Cardiac septum (tissue), 1 donor: ENCODE results near the gene GRM3. TPM values are rescaled to one million over a fixed set of nuclear protein-coding genes. Genes with fewer than 3 reads are reported as not detected.

Source experiments
- DNase-seq: peaks from one replicate; pipeline ENCODE4 v3.0.0-alpha.2; 2020; ENCODE audit warnings: low spot score
- intact Hi-C: fragments of 100-400 bp; cut with DNase I; formaldehyde crosslinking; loops from one replicate; pipeline ENCODE4 v1.14.0; 2022
- total RNA-seq: library from RNA; stranded (reverse); fragmentation: NEBNext Ultra II Directional; extraction: Animal tissue kit (Norgen Biotek cat#: 25700); gene quantifications from one replicate; pipeline ENCODE4 v1.2.1, GENCODE V29; 2021
- donor health status: DM: no; HTN: no; CAD: no.

Gene GRM3
- total RNA-seq, 1 donor from 2014 or later = 0.22 TPM

- no peak for DNase-seq
Measured at GRCh38 chr7:86775203-86775602, 131.5 kb downstream of the GRM3 start.

DNA sequence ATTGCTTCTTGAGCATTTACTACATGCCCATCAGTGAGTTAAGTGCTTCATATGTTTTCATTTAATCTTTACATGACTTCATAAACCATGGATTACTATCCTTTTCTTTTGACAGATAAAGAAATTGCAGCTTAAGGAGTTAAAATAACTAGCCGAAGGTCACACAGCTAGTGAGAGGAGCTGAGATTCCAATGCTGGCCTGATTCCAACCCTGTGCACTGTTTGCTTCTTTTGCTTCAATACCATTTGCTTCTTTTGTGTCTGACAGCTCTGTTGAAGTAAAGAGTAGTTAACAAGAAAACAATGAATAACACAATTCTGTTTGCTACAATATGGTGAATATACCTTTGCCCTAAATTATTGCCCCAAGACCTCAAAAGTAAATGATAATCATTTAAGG is 132.4 kb downstream of the GRM3 start:
- intact Hi-C loops = no loop called here
- no peak for DNase-seq

More at GRCh38 chr7:86775203-86775602, 131.5 kb downstream of the GRM3 start:
- intact Hi-C loops = no loop called here

GRCh38 chr7:86778271-86778670 is 134.6 kb downstream of the GRM3 start:
- intact Hi-C loops = no loop called here

DNA sequence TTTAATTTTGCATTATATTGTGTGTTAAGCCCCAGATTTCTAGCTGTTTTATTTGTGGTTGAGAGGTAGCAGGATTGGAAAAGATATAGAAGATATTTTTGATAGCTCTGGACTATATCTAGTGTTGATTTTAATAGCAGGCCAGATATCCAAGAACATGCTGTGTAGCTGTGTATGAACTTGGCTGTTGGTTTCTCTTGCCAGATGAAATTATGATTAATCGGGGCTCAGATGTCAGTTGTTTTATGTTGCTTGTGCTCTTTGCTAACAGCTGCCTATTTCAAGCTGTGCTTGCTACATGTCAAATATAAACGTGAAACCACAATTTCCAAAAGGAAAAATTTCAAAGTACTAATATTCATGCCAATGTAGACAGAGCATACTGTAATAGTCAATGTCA is 141.1 kb downstream of the GRM3 start:
- intact Hi-C loops = no loop called here

More at GRCh38 chr7:86778271-86778670, 134.6 kb downstream of the GRM3 start:
- DNase-seq = no peak

GRCh38 chr7:86785641-86786040 is 141.9 kb downstream of the GRM3 start:
- intact Hi-C loops = no loop called here
- no peak for DNase-seq

More for the DNA sequence above, 141.1 kb downstream of the GRM3 start:
- DNase-seq = no peak

- DNase-seq = no peak
Measured at GRCh38 chr7:86786376-86786775, 142.7 kb downstream of the GRM3 start.

GRCh38 chr7:86788948-86789347 is 145.2 kb downstream of the GRM3 start:
- DNase-seq = no peak
- intact Hi-C loops = no loop called here

More at GRCh38 chr7:86786376-86786775, 142.7 kb downstream of the GRM3 start:
- intact Hi-C loops = no loop called here

DNA sequence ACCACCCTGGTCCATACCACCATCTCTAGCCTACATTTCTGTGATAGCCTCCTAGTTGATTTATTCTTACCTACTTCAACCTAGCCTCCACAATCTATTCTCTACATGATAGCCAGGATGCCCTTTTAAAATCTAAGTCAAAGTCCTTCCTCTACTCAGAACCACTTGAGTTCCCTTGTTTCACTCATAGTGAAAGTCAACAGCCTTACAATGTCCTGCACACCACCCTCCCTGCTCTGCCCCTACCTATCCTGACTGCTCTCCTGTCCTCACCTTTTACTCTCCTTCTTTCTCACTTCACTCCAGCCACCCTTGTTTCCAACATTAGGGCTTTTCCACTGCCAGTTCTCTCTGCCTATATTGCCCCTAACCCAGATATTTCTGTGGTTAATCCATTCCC is 146.7 kb downstream of the GRM3 start:
- DNase-seq = no peak
- intact Hi-C loops = no loop called here

- DNase-seq = no peak
- intact Hi-C loops = no loop called here
Measured at GRCh38 chr7:86792260-86792659, 148.6 kb downstream of the GRM3 start.

DNA sequence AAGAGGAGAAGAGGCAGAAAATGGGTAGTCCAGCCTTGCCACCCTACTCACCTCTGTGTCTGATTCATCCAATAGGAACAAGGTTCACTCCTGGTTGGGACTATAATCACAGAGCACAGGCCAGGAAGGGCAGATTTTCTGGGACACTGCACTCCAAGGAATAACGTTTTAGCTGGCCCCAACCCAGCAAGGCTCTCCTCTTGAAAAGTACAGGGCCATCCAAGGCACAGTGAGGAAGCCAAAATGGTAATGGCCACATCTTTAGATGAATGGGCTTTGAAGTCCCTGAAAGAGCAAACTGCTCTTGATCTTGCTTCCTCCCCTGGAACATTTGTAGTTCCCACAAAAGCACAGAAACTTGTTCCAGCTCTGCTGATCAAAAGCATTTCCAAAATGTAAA is 149.4 kb downstream of the GRM3 start:
- intact Hi-C loops = no loop called here
- DNase-seq = no peak

DNA sequence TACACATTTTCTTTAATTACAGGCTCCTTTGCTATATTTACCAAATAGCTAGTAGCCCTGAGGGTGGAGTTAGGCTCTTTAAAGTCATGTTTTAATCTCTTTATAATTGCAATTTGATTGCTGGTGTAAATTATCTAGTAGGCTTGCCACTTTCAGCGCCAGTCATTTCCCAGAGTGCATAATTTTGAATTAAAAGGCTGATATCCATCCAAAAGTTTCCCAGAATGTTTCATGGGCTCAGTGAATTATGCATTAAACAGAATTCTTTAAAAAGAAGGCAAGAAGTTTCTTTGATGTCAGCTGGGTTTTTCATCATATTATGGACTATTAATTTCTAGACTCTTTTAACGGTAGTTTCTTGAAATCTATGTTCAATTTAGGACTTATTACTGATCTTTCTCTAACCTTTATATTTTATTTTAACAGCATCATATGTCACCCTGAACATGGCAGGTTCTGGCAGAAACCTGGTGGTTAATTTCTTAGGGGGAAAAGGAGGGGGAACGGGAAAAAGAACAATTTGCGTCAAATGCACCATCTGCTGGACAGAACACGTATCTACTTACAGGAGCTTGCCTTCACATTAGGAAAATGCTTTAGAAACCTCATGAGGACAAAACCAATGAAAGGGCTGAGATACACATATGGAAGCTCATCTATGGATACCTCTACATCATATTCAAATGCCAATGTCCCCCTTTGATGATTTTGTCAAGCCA is 171.1 kb downstream of the GRM3 start:
- intact Hi-C loops = loop anchor here (10.0 kb wide), 1 partner anchor 150 kb away; no protein-coding TSS in a partner anchor
- no peak for DNase-seq

DNA sequence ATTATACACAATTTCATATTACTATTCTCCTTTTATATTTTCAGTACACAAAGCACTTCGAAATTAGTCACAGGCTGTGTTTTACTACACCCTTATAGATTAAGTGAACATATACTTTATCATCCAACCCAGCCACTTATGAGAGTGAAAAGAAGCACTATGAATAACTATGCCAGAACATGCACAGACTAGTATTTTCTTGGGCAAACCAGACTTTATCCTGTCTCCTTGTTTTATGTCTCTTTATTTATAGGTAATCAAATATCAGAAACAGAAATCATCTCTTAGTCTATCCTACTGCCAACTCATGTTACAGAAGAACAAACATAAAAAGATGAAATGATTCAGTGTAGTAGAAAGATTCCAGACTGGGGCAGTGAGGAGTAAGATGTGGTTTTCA is 171.8 kb downstream of the GRM3 start:
- intact Hi-C loops = loop anchor here (10.0 kb wide), 1 partner anchor 151 kb away; no protein-coding TSS in a partner anchor
- DNase-seq = no peak

DNA sequence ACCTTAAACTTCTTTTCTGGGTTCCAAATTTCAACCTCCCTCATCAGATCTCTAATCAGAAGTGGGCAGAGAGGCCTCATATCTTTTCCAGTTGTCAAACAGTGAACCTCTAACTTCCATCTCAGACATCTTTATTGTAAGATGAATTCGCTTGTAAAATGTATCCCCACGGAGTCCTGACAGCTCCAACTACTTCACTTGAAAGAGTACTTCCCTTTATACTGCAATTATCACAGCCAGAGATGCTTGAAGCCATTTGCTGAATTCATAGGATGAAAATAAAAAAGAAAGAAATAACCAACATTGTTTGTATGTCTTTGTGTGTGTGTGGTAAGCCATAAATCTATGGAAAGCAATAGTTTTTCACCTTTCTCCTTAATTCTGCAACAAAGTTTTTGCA is 175.2 kb downstream of the GRM3 start:
- intact Hi-C loops = loop anchor here (10.0 kb wide), 1 partner anchor 154 kb away; no protein-coding TSS in a partner anchor
- DNase-seq = no peak

DNA sequence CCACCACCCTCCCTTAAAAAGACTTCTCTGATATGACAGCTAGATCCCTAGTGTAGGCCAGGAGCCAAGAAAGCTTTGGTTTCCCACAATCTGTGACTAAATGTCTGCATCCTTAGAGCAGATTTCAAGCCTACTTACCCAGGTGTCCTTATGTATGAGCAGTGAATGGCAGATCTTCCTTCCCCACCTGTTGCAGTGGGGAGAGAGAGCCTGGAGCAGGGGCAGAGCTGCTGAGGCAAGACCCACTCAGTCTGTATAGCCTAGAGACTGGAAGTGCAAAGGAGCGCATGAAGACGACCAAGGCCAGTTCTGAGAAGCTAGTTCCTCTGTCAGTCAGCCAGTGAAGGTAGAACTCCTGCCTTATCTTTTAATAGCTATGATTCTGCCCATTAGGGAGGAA is 180.1 kb downstream of the GRM3 start:
- DNase-seq = no peak
- intact Hi-C loops = no loop called here

DNA sequence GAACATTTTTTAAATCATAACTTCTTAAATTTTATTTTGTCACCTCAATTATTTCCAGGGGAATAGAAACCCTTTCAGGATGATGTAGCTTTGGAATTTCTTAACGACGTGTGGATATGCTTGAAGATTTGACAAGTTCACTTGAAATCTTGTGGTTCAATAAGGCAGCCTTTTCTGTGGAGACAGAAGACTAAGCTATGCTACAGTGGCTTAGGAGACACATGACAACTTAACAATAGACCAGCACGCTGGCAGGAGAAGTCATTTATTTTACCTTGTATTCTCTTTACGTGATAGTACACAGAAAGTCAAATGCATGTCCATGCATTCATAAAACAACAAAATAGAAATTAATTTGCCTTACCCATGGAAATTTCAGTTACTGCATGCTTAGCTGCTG is 181.6 kb downstream of the GRM3 start:
- intact Hi-C loops = no loop called here
- DNase-seq = no peak

DNA sequence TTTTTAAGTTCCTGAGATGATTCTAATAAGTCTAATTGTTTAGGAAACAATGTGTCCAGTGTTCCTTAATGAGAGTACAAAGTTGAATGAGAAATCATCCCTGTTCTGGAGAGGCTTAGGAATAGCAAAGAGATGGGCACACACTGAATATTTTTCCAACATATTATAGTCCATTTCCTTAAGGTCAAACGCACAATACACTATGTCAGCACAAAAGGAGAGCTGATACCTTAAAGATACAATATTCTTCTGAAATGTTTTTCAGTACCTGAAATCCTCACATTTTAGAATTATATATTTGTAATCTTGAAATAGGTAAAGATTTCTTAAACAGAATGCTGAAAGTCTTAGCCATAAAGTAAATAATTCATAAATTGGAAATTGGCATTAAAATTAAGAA is 183.2 kb downstream of the GRM3 start:
- DNase-seq = no peak

DNA sequence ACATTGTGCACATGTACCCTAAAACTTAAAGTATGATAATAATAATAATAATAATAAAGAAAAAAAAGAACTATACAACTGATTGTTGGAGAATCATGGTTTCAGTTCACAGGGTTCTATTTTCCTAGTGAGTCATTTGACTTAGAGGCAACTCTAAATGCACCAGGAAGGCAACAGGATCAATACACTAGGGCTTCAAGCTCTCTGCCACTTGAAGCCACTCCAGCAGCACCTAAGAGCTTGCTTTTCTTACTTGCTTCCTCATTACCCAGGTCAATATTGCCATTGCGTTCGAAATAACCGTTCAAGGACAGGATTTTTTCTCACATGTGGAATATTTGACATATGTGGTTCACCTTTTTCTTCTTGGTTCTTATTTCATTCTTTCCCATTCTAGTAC is 189.7 kb downstream of the GRM3 start:
- DNase-seq = no peak
- intact Hi-C loops = no loop called here

More for the DNA sequence above, 183.2 kb downstream of the GRM3 start:
- intact Hi-C loops = no loop called here

- no peak for DNase-seq
- intact Hi-C loops = no loop called here
Measured at GRCh38 chr7:86837235-86837634, 193.5 kb downstream of the GRM3 start.

- DNase-seq = no peak
- intact Hi-C loops = no loop called here
Measured at GRCh38 chr7:86844608-86845007, 200.9 kb downstream of the GRM3 start.

- intact Hi-C loops = no loop called here
- DNase-seq = no peak
Measured at GRCh38 chr7:86846494-86847190, 202.9 kb downstream of the GRM3 start.

DNA sequence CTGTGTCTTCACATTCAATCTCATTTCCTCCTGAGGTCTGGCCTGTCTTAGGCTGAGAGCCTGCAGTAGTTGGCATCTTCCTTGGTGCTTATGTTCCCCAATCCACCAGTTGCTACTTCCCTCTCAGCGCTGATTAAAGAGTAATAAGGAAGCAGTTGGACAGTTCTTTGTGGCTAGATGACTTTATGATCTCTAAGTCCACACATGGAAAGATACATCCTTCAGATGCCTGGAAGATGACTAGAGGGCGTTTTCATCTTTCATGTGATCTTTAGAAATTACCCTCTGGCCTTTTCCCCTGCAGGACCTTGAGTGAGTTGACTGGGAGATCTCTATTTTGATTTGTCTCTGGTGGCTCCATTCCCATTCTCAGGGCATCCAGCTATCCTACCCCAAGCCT is 204.5 kb downstream of the GRM3 start:
- intact Hi-C loops = no loop called here
- DNase-seq = no peak
